ENCODE measurements around the gene LGR4. TPM values are rescaled to one million over a fixed set of nuclear protein-coding genes. Genes with fewer than 3 reads are reported as not detected.

The LGR4 gene
- polyA plus RNA-seq, 6 donors from 2014 or later: 0.54 to 2.6 (median 1.2) TPM; not detected in 1

Other genes starting within 250 kb of the LGR4 start
- 1 to 10 TPM; 1.3 to 1.9 (median 1.6) TPM for gene CCDC34, start 109.6 kb downstream of the LGR4 start, polyA plus RNA-seq (ENCODE audit: low read depth in 6 of 6)
- gene LIN7C, start 34.0 kb upstream of the LGR4 start, polyA plus RNA-seq (ENCODE audit: low read depth in 6 of 6): 10 to 100 TPM; 10.3 to 18.3 (median 14.3) TPM
- gene BDNF, start 227.7 kb upstream of the LGR4 start, polyA plus RNA-seq (ENCODE audit: low read depth in 6 of 6): under 1 TPM in 1 of 6 donors, not detected in 5; 0.06 TPM

Measured in naive B cell (primary cell).